GM18526 (cell line): Measurements from ENCODE around the gene WRAP73.

Source experiments
- POLR2A ChIP-seq: IDR thresholded peaks from 3 replicates; pipeline ENCODE4 v1.6.1; 2011; ENCODE audit not compliant: insufficient read length; ENCODE audit errors: extremely low read depth

Gene WRAP73

GRCh38 chr1:3688356-3689137 is 38.6 kb upstream of the WRAP73 start:
- no peak for TF ChIP-seq POLR2A

GRCh38 chr1:3687504-3687903 is 37.6 kb upstream of the WRAP73 start:
- TF ChIP-seq POLR2A: no peak

DNA sequence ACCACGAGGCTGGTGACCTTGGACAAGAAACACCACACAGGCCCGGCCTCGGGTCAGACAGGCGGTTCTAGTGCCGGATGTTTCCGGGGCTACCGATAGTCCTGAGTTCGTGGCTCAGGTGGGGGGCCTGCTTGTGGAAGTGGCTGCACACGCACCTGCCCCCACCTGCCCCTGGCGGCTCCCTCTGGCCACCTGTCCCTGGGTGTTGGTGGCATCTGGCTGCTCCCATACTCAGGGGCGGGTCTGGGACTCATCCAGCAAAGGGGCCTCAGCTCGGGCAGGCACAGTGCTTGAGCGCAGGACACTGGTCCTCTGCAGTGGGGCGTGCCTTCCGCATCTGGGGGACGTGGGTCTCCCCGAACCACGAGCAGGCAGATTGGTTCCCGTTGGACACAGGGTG is 36.0 kb upstream of the WRAP73 start:
- TF ChIP-seq POLR2A: no peak

DNA sequence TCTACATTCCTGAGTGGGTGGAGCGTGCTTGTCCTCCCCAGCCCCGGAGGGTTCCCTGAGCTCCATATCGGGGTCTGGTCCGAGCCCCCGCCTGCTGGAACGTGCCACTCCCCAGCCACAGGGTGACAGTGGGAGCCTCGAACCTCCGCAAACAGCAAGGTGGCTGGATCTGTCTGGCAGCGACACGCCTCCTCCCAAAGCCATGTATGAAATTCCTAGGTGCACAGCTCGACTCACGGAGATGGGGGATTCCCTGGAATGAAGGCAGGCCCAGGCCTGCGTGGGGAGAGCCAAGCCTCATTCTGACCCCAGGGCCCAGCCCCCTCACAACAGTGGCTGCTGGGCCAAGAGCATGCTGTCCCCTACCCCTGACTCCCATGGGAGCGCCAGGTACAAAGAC is 35.3 kb upstream of the WRAP73 start:
- no peak for TF ChIP-seq POLR2A

DNA sequence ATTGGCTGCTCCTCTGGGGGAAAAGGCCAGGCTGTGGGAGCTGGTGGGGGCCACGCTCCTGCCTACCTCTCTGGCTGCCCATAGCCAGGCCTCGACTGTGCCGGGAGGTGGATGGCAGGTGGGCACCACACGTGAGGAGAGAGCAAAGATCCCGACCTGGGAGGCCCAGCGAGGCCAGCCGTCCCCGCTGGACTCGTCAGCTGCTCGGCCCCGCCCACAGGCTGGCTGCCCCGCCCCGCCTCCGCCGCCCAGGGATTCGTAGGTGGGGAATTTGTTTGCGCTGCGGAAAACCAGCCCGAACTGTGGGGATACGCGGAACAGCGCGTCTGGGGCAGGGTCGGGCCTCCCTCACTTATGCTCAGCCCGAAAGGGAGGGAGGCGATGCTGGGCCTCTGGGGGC is 34.1 kb upstream of the WRAP73 start:
- TF ChIP-seq POLR2A: no peak

DNA sequence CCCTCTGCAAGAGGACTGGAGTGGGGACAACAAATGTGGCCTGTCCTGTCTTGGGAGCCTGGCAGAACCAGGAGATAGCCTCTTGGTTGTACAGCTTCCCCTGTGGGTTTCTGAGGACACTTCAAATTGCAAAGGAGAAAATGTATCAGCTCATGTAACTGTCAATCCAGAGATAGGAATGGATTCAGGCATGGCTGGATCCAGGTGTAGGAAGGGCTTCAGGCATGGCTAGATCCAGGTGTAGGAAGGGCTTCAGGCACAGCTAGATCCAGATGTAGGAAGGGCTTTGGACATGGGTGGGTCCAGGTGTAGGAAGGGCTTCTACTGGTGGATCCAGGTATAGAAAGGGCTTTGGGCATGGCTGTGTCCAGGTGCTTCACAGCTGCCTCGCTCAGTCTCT is 33.3 kb upstream of the WRAP73 start:
- TF ChIP-seq POLR2A: no peak

DNA sequence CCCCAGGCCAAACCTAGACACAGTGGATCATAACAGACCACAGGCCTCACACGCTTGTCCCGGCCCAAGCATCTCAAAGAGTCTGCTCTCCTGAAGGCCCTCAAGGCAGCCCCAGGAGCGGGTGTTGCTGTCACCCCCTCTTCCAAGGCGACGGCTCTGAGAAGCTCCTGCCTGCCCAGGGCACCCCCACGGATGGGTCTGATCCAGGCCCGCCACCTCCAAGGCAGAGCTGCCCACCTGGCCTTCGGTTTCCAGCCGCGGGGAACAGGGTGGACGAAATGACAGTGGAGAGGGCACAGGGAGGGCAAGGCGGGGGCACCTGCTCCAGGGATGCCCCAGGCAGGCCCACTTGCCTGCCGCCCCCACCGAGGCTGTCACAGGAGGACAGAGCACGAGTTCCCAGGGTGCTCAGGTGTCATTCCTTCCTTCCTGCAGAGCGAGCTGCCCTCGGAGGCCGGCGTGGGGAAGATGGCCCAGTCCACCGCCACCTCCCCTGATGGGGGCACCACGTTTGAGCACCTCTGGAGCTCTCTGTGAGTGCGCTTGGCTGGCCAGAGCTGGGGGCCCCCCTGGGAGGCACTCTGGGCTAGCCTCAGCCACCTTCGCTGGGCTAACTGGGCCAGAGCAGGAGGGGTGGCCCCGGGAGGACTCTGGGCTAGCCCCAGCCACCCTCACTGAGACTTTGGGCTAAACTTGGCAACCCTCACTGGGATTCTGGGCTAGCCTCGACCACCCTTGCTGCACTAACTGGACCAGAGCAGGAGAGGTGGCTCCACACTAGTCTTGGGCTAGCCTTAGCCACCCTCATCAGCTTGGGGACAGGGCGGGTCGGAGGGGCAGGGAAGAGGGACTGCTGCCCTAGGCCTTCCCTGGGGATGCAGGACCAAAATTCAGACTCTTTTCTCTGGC is 32.2 kb upstream of the WRAP73 start:
- TF ChIP-seq POLR2A: no peak

- TF ChIP-seq POLR2A: no peak
These were observed 31.5 kb upstream of the WRAP73 start for GRCh38 chr1:3681231-3681897.

DNA sequence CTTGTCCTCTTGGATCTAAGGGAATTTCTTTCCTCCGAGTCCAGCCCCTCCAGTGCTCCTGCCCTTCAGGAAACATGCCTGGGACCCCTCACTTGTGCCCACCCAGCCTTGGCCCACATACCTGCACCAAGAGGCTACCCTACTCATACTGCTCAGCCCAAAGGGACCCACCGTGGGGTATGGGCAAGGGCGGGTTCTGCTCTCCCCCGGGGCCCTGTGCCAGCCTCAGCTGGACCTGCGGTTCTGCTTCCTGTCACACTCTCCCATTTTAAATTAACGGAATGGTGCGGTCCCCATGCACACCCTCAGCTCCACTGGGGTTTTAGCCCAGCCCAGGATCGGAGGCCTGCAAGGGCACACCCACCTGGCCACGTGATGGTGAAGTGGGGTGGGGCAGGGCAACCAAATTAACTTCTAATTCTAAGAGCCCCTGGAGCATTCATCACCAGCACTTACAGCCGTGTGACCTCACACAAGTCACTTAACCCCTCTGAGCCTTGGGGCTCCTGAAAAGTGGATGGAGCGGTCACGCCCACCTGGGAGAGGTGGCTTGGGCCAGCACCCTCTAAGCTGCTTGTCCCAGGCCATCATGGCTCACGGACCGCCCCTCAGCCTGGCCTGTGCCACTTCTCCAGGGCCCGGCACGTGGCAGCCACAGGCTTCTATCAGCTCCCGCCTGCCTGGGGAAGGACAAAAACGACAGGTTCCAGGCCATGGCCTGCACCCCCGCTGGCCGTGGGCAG is 30.8 kb upstream of the WRAP73 start:
- TF ChIP-seq POLR2A: no peak

GRCh38 chr1:3679799-3680453 is 30.0 kb upstream of the WRAP73 start:
- no peak for TF ChIP-seq POLR2A

DNA sequence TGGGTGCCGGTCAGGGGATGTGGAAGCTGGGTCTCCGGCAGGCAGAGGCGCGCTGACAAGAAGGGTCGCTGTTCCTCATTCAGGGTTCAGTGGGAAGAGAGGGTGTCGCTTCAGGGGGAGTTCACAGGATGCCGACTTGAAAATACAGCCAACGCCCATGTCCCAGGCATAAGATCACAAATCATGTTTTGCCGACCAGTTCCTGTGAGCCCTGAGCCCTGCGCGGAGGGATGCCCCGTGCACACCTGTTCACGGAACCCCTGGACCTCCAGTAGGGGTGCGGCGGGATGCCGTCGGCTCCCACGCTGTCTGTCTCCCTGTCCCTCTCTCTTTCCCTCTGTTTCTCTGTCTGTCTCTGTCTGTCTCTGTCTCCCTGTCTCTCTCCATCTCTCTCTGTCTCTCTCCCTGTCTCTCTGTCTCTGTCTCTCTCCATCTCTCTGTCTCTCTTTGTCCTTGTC is 29.2 kb upstream of the WRAP73 start:
- TF ChIP-seq POLR2A: no peak

- TF ChIP-seq POLR2A: no peak
These were observed 28.6 kb upstream of the WRAP73 start for GRCh38 chr1:3678361-3679097.

DNA sequence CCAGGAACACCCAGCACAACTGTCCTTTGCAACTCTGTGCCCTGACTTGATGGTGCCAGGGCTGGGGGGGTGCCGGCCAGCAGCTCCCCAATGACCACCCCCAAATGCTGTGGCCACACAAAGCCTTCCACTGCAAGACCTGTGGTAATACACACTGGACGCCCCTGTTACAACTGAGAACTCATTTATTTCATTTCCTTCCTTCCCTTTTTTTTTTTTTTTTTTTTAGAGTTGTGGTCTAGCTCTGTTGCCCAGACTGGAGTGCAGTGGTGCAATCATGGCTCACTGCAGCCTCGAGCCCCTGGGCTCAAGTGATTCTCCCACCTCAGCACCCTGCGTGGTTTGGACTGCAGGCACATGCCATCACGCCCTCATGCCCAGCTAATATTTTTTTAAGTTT is 27.6 kb upstream of the WRAP73 start:
- no peak for TF ChIP-seq POLR2A
